Right lobe of liver (tissue), 6 donors: ENCODE measurements around the gene ANKRD45. TPM values are rescaled to one million over a fixed set of nuclear protein-coding genes. Genes with fewer than 3 reads are reported as not detected.
"Not testable (repeated sequence)": the region's sequence is repeated elsewhere in the genome, so short reads cannot be mapped to it uniquely, and the experiment has no call there.

Experiments used
- ATAC-seq, 4 donors: fragments of 200-7000 bp; cut with Tn5 transposase; one replicate each; pipeline ENCODE4 v1.9.1; 2020; ENCODE audit warnings: mild to moderate bottlenecking in 4 of 4, moderate library complexity in 4 of 4
- DNase-seq, 3 donors: peaks; one replicate each; pipeline ENCODE4 v3.0.0-alpha.2; 2020
- H3K27ac ChIP-seq, 3 donors: fragments of 200-600 bp; one replicate each; pipeline ENCODE4 v1.8.0; 2022
- H3K27me3 ChIP-seq, 2 donors: fragments of 200-600 bp; one replicate each; pipeline ENCODE4 v1.8.0; 2022
- H3K36me3 ChIP-seq, 4 donors: fragments of 200-600 bp; sonication (generic) in 1 of 4; one replicate each; pipeline versions ENCODE4 v1.5.1 to v1.8.0; 2017 to 2022; ENCODE audit warnings: control low read depth in 1 of 4
- H3K4me1 ChIP-seq, 4 donors: fragments of 200-600 bp; sonication (generic) in 1 of 4; one replicate each; pipeline versions ENCODE4 v1.5.1 to v1.8.0; 2017 to 2022; ENCODE audit warnings: control low read depth in 1 of 4
- H3K4me3 ChIP-seq, 3 donors: fragments of 200-600 bp; one replicate each; pipeline ENCODE4 v1.8.0; 2022
- H3K9me3 ChIP-seq, 4 donors: fragments of 200-600 bp; sonication (generic) in 1 of 4; one replicate each; pipeline versions ENCODE4 v1.5.1 to v1.8.0; 2017 to 2022; ENCODE audit warnings: control low read depth in 1 of 4
- POLR2A ChIP-seq: fragments of 450-650 bp; IDR thresholded peaks from one replicate; pipeline ENCODE4 v1.6.1; 2017; ENCODE audit warnings: antibody characterized with exemption, mild to moderate bottlenecking
- WGBS: methylation state at CpG from one replicate; pipeline ENCODE4 v1.1.6; 2018; ENCODE audit warnings: low coverage, low lambda C conversion rate; ENCODE audit not compliant: insufficient coverage; ENCODE audit errors: missing lambda C conversion rate; 5-methylcytosine and 5-hydroxymethylcytosine counted together
- intact Hi-C, 2 donors: fragments of 100-400 bp; cut with DNase I; formaldehyde crosslinking; loops; one replicate each; pipeline versions ENCODE4 v1.11.2 to v1.14.1; 2022
- total RNA-seq, 6 experiments: library from RNA; depleted of rRNA in 2 of 6; stranded (reverse); fragments of >200 nt in 2 of 6; fragmentation: NEBNext Ultra II Directional in 3 of 6; extraction: Animal tissue kit (Norgen Biotek cat#: 25700) in 3 of 6; gene quantifications; one replicate each; pipeline versions ENCODE4 v1.1.0 to v1.2.4, GENCODE V29; 2016 to 2023
- TF ChIP-seq, protein P1 (sequence below), 4 donors: fragments of 200-600 bp in 3 of 4; fragments of 450-650 bp in 1 of 4; IDR thresholded peaks; one replicate each; pipeline versions ENCODE4 v1.5.1 to v1.8.0; 2016 to 2022; ENCODE audit warnings: antibody characterized with exemption in 4 of 4, mild to moderate bottlenecking in 2 of 4
- donor health status: DM: no; HTN: yes; CAD: no.
- donor health status: DM: no; HTN: no; CAD: no.
- donor health status: DM: no; HTN: no; CAD: no.
- donor health status: DM: no; HTN: yes; CAD: no.
- donor health status: DM: no; HTN: yes; CAD: no.

Gene ANKRD45
- total RNA-seq, 6 experiments from 2014 or later: 0.15 TPM; not detected in 5

DNA sequence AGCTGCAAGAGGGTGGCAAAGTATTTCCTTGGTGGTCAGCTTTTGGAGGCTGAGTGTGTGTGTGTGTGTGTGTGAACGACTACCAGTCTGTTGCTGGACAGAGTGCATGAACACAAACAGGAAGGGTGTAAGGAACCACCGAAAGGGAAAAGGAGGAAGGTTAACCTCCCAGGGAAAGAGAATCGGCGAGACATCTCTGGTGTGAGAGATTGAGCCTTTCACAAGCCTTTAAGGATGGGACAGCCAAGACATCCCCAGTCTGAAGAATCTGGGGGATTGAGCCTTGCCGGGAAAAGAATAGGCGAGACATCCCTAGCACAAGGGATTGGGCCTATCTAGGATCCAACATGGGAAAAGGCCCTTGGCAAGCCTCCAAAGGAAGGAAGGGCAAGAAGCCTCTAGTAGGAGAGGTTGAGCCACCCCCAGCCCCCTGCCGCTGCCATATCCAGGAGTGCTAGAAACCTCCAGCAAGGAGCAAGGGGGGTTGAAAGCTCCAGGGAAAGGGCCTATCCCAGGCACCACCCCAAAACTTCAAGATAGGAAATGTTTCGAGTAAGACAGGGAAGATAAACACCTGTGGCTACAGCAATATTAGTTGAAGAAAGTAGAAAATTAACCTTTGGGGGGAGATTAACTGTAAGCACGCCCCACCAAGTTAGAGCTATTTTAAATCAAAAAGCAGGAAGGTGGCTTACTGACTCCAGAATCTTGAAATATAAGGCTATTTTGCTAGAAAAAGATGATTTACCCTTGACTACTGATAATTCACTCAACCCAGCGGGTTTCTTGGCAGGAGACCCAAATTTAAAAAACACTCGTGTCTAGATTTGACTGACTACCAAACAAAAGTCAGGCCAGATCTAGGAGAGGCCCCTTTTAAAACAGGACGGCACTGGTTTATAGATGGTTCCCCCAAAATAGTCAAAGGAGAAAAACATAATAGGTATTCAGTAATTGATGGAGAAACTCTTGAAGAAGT is 31.3 kb downstream of the ANKRD45 start:
- TF ChIP-seq, protein P1, sequence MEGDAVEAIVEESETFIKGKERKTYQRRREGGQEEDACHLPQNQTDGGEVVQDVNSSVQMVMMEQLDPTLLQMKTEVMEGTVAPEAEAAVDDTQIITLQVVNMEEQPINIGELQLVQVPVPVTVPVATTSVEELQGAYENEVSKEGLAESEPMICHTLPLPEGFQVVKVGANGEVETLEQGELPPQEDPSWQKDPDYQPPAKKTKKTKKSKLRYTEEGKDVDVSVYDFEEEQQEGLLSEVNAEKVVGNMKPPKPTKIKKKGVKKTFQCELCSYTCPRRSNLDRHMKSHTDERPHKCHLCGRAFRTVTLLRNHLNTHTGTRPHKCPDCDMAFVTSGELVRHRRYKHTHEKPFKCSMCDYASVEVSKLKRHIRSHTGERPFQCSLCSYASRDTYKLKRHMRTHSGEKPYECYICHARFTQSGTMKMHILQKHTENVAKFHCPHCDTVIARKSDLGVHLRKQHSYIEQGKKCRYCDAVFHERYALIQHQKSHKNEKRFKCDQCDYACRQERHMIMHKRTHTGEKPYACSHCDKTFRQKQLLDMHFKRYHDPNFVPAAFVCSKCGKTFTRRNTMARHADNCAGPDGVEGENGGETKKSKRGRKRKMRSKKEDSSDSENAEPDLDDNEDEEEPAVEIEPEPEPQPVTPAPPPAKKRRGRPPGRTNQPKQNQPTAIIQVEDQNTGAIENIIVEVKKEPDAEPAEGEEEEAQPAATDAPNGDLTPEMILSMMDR (IDR thresholded peaks at IDR 0.05): no peak
- TF ChIP-seq POLR2A: no peak
- no peaks in the 10 kb centered on the region for H3K9me3 ChIP-seq
- no peak for DNase-seq
- H3K4me1 ChIP-seq: no peaks in the 10 kb centered on the region
- H3K27ac ChIP-seq: no peak overlapping the region
- no peak for ATAC-seq
- no peaks in the 10 kb centered on the region for H3K27me3 ChIP-seq
- no peak overlapping the region for H3K4me3 ChIP-seq
- intact Hi-C loops: no loop called here
- WGBS: 71% methylated on average over 9 of the region's 12 CpGs
- H3K36me3 ChIP-seq: no peaks in the 10 kb centered on the region

DNA sequence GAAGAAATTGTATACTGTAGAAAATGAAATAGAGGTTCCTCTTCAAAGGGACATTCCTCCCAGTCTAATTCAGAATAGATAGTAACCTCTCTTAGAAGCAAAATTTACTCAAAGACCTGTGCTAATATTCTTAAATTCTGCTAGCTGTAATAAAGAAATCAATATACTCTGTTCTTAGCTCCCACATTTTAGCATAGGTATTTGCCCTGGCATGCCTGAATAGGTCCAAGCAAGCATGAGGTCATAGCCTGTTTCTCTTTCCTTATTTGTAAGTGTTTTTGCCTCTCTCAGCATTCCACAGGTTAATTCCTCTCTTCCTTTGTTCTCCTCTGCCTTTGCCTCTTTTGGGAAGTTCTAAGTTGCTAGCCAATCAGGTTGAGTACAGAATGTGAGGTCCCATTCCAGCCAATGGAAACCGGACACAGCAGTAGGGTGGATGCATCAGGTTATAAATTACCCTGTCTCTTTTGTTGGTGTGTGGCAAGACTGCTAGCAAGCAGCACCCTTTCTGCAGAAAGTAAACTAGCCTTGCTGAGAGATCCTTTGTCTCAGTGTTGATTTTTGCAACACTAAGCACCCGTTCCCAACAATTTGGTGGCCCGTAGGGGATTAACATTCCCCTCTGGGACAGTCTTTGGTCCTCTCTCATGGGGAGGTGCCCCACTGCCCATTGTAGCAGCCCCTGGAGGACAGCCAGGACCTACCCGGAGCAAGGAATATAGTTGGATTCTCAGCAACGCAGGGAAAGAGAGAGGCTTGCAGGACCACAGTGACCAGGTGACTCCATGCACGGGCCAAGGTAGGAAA is 32.2 kb downstream of the ANKRD45 start:
- H3K9me3 ChIP-seq, H3K27ac ChIP-seq, H3K36me3 ChIP-seq, ATAC-seq, H3K4me1 ChIP-seq, H3K27me3 ChIP-seq, H3K4me3 ChIP-seq, DNase-seq, intact Hi-C loops: not testable (repeated sequence)
- WGBS: 82% methylated on average over 5 of the region's 6 CpGs

DNA sequence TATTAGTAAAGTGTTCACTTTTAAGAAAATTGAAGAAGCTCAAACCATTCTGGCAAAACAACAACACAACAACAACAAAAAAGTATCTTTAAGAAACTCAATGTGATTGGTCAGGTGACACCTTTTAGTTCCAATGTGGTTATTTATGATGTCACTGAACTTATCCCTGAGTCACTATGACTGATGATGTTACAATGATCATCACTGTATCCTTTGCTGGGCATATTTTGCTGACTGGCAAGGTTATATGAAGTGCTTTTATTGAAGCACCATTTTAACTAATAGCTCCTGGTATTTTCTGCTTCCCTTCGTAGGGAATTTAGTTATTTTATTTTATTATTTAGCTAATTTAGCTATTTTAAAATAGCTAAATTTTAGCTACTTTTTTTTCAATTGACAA is 34.5 kb downstream of the ANKRD45 start, which contains the start of gene TEX50:
Gene TEX50, plus strand, starts transcription at position 223 of the 400 bp plus-strand sequence. CDS start 184 bp downstream, outside the sequence.
- no peak within 1 kb of the TSS for H3K4me3 ChIP-seq
- no peaks in the 10 kb centered on the region for H3K36me3 ChIP-seq
- WGBS: 56% methylated on average over 1 of the region's 1 CpG
- H3K27ac ChIP-seq: no peak within 1 kb of the TSS
- intact Hi-C loops: no loop called here
- TF ChIP-seq POLR2A: no peak
- TF ChIP-seq, protein P1 (IDR thresholded peaks at IDR 0.05): no peak
- ATAC-seq: no peak
- H3K4me1 ChIP-seq: no peaks in the 10 kb centered on the region
- no peaks in the 10 kb centered on the region for H3K27me3 ChIP-seq
- no peak for DNase-seq
- no peaks in the 10 kb centered on the region for H3K9me3 ChIP-seq

DNA sequence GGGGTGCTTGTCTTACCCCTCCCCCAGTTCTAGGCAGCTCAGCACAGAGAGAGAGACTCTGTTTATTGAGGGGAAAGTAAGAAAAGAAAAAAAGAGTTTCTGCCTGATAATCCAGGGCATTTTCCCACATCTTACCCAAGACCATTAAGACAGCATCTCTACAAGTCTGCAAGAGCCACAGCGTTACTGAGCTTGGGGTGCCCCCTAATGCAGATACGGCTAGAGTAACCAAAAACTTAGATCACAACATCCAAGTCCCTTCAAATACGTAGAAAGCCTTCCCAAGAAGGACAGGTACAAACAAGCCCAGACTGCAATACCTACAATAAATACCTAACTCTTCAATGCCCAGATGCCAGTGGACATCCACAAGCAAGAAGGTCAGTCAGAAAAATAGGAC is 40.8 kb downstream of the ANKRD45 start:
- DNase-seq (no peak), ATAC-seq (no peak)
- Histone ChIP-seq H3K27ac (no peak overlapping the region), H3K9me3 (no peaks in the 10 kb centered on the region), H3K4me3 (no peak overlapping the region), H3K4me1 (no peaks in the 10 kb centered on the region), H3K27me3 (no peaks in the 10 kb centered on the region), H3K36me3 (no peaks in the 10 kb centered on the region)
- intact Hi-C loops: no loop called here
- 81% methylated on average over 3 of the region's 3 CpGs for WGBS
- no peak for TF ChIP-seq POLR2A
- TF ChIP-seq, protein P1 (IDR thresholded peaks at IDR 0.05): no peak

DNA sequence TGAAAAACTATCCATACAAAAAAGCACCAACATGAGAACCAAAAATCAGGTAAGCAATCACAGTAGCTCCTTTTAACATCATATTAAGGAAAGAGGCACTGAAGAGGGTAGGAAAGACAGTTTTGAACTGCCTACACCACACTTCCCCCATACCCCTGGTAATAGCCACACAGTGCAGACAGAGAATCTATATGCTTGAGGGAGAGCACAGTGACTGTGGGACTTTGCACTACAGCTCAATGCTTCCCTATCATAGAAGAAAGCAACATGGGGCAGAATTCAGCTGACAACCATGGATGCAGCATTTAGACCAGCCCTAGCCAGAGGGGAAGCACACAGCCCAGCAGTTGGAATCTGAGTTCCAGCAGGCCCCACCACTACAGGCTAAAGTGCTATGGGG is 42.4 kb downstream of the ANKRD45 start:
- TF ChIP-seq, protein P1 (IDR thresholded peaks at IDR 0.05): no peak
- no peak for TF ChIP-seq POLR2A
- Histone ChIP-seq H3K9me3 (no peaks in the 10 kb centered on the region), H3K27me3 (no peaks in the 10 kb centered on the region), H3K27ac (no peak overlapping the region), H3K36me3 (no peaks in the 10 kb centered on the region), H3K4me3 (no peak overlapping the region), H3K4me1 (no peaks in the 10 kb centered on the region)
- ATAC-seq (no peak), DNase-seq (no peak)
- intact Hi-C loops: no loop called here
